Activated B cell treated with CpG ODN at 0.5 μM for 24 hours (primary cell): ENCODE data around the gene RBM5. TPM values are rescaled to one million over a fixed set of nuclear protein-coding genes. Genes with fewer than 3 reads are reported as not detected.

Experiments
- ATAC-seq: fragments of 200-7000 bp; cut with Tn5 transposase; one replicate; pipeline ENCODE4 v1.10.0; 2021; ENCODE audit warnings: low read depth, mild to moderate bottlenecking, moderate library complexity
- CTCF ChIA-PET: fragments of 350-600 bp; sonication (Branson Sonifier 250); formaldehyde crosslinking; loops from one replicate; lab custom pipeline; 2021; ENCODE audit warnings: antibody characterized with exemption; lab: Charles Lee
- POLR2A ChIA-PET: fragments of 350-600 bp; sonication (Branson Sonifier 250); formaldehyde crosslinking; loops from one replicate; lab custom pipeline; 2021; ENCODE audit warnings: antibody characterized with exemption; lab: Charles Lee
- DNase-seq: peaks from one replicate; pipeline ENCODE4 v3.0.0; 2022
- H3K27ac Mint-ChIP-seq: one replicate; pipeline ENCODE4 v1.8.0; 2020; ENCODE audit warnings: mixed read lengths
- H3K27me3 Mint-ChIP-seq: one replicate; pipeline ENCODE4 v1.8.0; 2021; ENCODE audit warnings: mixed read lengths
- H3K36me3 Mint-ChIP-seq: one replicate; pipeline ENCODE4 v1.8.0; 2021; ENCODE audit warnings: low read depth, mixed read lengths
- H3K4me1 Mint-ChIP-seq: one replicate; pipeline ENCODE4 v1.8.0; 2021; ENCODE audit warnings: mixed read lengths
- H3K4me3 Mint-ChIP-seq: one replicate; pipeline ENCODE4 v1.8.0; 2020; ENCODE audit warnings: mild to moderate bottlenecking, mixed read lengths
- H3K9me3 Mint-ChIP-seq: one replicate; pipeline ENCODE4 v1.8.0; 2020; ENCODE audit warnings: mixed read lengths
- intact Hi-C: fragments of 100-400 bp; cut with micrococcal nuclease; formaldehyde crosslinking; loops from one replicate; pipeline ENCODE4 v1.15.1; 2024
- total RNA-seq: library from RNA; stranded (reverse); gene quantifications from 2 replicates; pipeline ENCODE4 v1.2.3, GENCODE V29; 2022
- TF ChIP-seq, protein P1 (sequence below): fragments of 200-600 bp; IDR thresholded peaks from one replicate; pipeline ENCODE4 v1.8.0; 2022; ENCODE audit warnings: antibody characterized with exemption, mild to moderate bottlenecking

RBM5 gene
- total RNA-seq, 1 donor from 2014 or later, result 316 TPM

DNA sequence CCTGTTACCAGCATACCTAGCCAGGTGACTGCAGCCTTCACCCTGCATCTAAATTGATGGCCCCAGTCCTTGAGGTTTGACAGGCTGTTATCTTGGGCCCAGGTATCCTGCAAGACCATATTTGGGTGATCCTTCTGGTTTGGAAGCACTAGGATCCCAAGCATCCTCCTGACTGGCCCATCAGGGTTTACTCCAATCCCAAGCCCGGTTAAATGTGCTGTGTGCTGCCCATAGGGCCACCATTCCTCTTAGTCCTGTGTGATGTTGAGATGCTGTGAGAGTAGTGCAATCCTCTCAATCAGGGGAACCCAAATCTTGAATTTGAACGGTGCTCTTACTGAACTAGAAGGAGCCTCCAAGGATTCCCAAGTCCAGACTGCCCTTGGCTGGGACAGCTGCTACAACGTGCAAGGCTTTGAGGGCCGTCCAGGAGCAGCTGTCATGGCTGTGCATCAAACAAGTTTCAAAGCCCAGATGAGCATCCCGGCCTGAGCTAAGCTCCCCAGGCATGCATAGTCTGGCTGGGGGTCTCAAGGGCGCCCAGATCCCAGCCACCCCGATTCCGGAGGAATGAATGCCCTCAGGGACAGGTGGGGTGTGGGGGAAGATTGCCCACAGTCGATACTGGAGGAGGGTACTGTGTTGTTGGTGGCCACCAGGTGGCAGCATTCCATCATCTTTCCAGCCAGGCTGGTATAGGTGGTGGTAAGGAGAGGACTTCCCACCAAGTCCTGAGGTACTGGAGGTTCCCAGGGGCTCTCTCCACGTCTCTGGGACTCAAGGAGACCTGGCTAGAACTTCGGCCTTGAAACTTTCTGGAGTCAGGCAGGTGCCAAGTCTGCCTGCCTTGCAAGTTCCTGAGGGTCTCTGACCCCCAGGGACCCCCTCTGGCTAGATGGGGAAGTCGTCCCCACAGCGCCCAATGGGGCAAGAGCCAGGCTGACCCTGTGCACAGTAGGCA lies 32.6 kb downstream of the RBM5 start:
- H3K27me3 Mint-ChIP-seq, result no peaks in the 10 kb centered on the region

DNA sequence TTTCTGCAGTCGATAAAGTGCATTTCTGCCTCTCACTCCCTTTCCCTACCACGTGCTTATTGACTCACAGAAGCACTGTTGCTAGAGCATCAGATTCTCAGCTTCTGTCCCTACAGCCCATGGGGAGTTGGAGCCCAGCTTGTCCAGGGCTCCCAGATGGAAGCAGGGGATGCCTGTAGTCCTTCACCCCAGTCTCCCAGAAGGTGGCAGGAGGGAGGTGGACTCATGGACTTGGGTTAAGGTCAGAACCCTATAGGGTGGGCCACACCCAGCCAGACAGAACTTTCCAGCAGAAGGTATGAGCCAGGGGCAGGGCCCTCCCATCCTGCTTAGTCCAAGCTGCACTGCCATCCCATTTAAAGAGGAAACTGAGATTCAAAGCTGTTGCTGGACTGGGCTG lies 33.4 kb downstream of the RBM5 start:
- ATAC-seq, result no peak
- POLR2A ChIA-PET, result no interaction called here
- CTCF ChIA-PET, result no interaction called here

More for the DNA sequence above, 32.6 kb downstream of the RBM5 start:
- H3K36me3 Mint-ChIP-seq, result peaks cover 41% of the 10 kb centered on the region
- intact Hi-C loops, result loop anchor here (1.0 kb wide), 4 partner anchors 33 to 152 kb away; no protein-coding TSS in a partner anchor
- ATAC-seq (peak; percentile 88), DNase-seq (peak; percentile 61)
- no peaks in the 10 kb centered on the region for H3K4me1 Mint-ChIP-seq
- H3K9me3 Mint-ChIP-seq, result no peaks in the 10 kb centered on the region
- no peak overlapping the region for H3K4me3 Mint-ChIP-seq
- POLR2A ChIA-PET, result no interaction called here
- TF ChIP-seq, protein P1, sequence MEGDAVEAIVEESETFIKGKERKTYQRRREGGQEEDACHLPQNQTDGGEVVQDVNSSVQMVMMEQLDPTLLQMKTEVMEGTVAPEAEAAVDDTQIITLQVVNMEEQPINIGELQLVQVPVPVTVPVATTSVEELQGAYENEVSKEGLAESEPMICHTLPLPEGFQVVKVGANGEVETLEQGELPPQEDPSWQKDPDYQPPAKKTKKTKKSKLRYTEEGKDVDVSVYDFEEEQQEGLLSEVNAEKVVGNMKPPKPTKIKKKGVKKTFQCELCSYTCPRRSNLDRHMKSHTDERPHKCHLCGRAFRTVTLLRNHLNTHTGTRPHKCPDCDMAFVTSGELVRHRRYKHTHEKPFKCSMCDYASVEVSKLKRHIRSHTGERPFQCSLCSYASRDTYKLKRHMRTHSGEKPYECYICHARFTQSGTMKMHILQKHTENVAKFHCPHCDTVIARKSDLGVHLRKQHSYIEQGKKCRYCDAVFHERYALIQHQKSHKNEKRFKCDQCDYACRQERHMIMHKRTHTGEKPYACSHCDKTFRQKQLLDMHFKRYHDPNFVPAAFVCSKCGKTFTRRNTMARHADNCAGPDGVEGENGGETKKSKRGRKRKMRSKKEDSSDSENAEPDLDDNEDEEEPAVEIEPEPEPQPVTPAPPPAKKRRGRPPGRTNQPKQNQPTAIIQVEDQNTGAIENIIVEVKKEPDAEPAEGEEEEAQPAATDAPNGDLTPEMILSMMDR, result peak; percentile 21
- CTCF ChIA-PET, result interaction anchor here (1.3 to 1.7 kb wide), 3 partner anchors 31 to 74 kb away, joined by 4 to 5 read pairs (median 4); no protein-coding TSS in a partner anchor
- no peak overlapping the region for H3K27ac Mint-ChIP-seq

DNA sequence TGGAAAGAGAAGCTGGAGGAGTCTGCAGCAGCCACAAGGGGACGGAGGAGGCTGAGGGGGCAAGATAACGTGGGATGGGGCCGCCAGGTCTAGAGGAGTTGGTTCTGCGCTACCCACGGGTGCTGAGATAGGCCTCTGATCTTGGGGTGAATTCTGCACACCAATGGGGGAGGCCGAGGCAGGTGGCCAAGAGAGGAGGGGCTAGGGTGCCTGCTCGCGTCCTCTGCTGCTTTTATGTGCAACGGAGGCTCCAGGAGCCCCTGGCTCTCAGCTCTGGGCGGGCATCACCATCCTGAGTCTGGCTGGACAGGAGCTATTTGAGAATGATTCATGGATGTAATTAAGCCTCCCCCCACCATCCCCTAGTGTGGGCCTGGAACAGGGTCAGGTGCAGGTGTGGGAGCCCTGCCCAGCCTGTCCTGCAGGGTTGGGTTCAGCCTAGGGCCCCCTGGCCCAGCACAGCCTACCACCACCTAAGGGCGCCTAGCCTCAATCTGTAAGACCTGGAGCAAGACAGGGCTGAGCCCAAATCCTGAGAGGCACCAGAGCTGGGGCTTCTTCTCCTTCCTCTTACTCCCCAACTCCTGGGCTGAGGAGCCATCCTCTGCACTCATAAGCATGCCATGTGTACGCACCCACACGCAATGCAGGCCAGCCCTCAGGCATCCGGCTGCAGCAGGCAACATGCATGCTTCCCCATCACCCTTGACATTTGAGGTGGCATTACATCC lies 34.1 kb downstream of the RBM5 start:
- H3K9me3 Mint-ChIP-seq, result no peaks in the 10 kb centered on the region
- no peaks in the 10 kb centered on the region for H3K4me1 Mint-ChIP-seq
- no peaks in the 10 kb centered on the region for H3K27me3 Mint-ChIP-seq
- H3K27ac Mint-ChIP-seq, result no peak overlapping the region
- intact Hi-C loops, result no loop called here
- H3K36me3 Mint-ChIP-seq, result peaks cover 28% of the 10 kb centered on the region
- TF ChIP-seq, protein P1, result no peak
- no peak for ATAC-seq
- no peak for DNase-seq
- no peak overlapping the region for H3K4me3 Mint-ChIP-seq
- ChIA-PET CTCF (no interaction called here), POLR2A (interaction anchor here (0.6 kb wide), 1 partner anchor 289 kb away, joined by 6 read pairs; no protein-coding TSS in a partner anchor)

More for the DNA sequence above, 33.4 kb downstream of the RBM5 start:
- TF ChIP-seq, protein P1, result no peak
- intact Hi-C loops, result no loop called here
- Mint-ChIP-seq H3K27ac (no peak overlapping the region), H3K27me3 (no peaks in the 10 kb centered on the region), H3K9me3 (no peaks in the 10 kb centered on the region), H3K4me3 (no peak overlapping the region), H3K4me1 (no peaks in the 10 kb centered on the region), H3K36me3 (peaks cover 34% of the 10 kb centered on the region)
- no peak for DNase-seq

DNA sequence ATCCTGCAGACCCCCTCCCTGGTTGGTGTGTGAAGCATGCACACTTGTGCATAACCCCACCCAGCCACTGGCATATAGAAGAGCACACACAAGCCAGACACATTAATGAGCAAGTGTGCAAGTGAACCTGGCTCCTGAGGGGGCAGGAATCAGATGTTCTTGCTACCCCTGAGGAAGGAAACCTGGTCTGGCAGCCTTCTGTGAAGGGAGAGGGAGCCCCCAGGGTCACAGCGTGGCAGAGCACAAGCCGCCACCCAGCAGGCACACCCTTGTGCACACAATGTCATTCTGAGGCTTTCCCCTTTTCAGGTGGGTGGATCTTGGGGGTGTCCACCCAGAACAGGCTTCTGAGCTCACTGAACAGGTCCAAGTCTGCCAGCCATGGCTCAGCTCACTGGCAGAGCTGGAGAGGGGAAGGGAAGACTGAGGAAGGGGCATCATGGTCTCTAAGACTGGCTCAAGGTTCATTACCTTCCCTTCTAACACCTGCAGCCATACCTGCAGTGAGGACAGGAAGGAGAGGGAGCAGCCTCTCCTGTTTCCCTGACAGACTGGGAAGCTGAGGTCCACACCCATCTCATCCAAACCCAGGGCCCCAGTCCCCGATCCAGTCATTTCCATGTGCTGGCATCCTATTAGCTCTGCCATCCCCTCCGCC lies 34.8 kb downstream of the RBM5 start:
- no peak overlapping the region for H3K27ac Mint-ChIP-seq
- no peaks in the 10 kb centered on the region for H3K9me3 Mint-ChIP-seq
- H3K36me3 Mint-ChIP-seq, result peaks cover 21% of the 10 kb centered on the region
- H3K27me3 Mint-ChIP-seq, result no peaks in the 10 kb centered on the region
- ChIA-PET CTCF (interaction anchor here (0.6 kb wide), 1 partner anchor 69 kb away, joined by 3 read pairs; no protein-coding TSS in a partner anchor), POLR2A (no interaction called here)
- no peak for ATAC-seq
- TF ChIP-seq, protein P1, result no peak
- intact Hi-C loops, result no loop called here
- no peaks in the 10 kb centered on the region for H3K4me1 Mint-ChIP-seq
- no peak for DNase-seq
- no peak overlapping the region for H3K4me3 Mint-ChIP-seq
